CD8-positive, alpha-beta memory T cell (primary cell): Measurements from ENCODE around the gene PLPPR1. TPM values are rescaled to one million over a fixed set of nuclear protein-coding genes. Genes with fewer than 3 reads are reported as not detected.

Experiments
- CTCF ChIA-PET: fragments of 350-600 bp; sonication (Branson Sonifier 250); formaldehyde crosslinking; loops from one replicate; lab custom pipeline; 2021; ENCODE audit warnings: antibody characterized with exemption; lab: Charles Lee
- POLR2A ChIA-PET: fragments of 350-600 bp; sonication (Branson Sonifier 250); formaldehyde crosslinking; loops from one replicate; lab custom pipeline; 2021; ENCODE audit warnings: antibody characterized with exemption; lab: Charles Lee
- DNase-seq, 5 donors: peaks; one replicate each; pipeline versions ENCODE4 v3.0.0 to v3.0.0-alpha.2; 2020 to 2022; ENCODE audit warnings: mixed read lengths in 1 of 5
- H3K27ac ChIP-seq: one replicate; pipeline ENCODE4 v1.7.0; 2013; ENCODE audit warnings: low read depth, mild to moderate bottlenecking, low read length, moderate library complexity
- H3K27me3 ChIP-seq: 2 replicates; pipeline ENCODE4 v1.7.0; 2013; ENCODE audit warnings: low read length, mild to moderate bottlenecking; ENCODE audit not compliant: insufficient read depth, poor library complexity, severe bottlenecking
- H3K36me3 ChIP-seq: 2 replicates; pipeline ENCODE4 v1.7.0; 2013; ENCODE audit warnings: mild to moderate bottlenecking, low read length, moderate library complexity; ENCODE audit not compliant: insufficient read depth
- H3K4me1 ChIP-seq: 2 replicates; pipeline ENCODE4 v1.7.0; 2013; ENCODE audit warnings: mild to moderate bottlenecking, low read length, moderate library complexity; ENCODE audit not compliant: insufficient read depth
- H3K4me3 ChIP-seq: 2 replicates; pipeline ENCODE4 v1.7.0; 2013; ENCODE audit warnings: mild to moderate bottlenecking, low read length
- H3K9me3 ChIP-seq: 2 replicates; pipeline ENCODE4 v1.7.0; 2013; ENCODE audit warnings: mild to moderate bottlenecking, low read length
- H3K27ac Mint-ChIP-seq, 8 donors: one replicate each; pipeline ENCODE4 v1.8.0; 2020 to 2021; ENCODE audit warnings: mixed read lengths in 8 of 8, mild to moderate bottlenecking in 6 of 8, inconsistent platforms in 3 of 8, moderate library complexity in 3 of 8
- H3K27me3 Mint-ChIP-seq, 2 donors: one replicate each; pipeline ENCODE4 v1.8.0; 2020 to 2021; ENCODE audit warnings: mixed read lengths in 2 of 2, mild to moderate bottlenecking in 1 of 2, moderate library complexity in 1 of 2
- H3K36me3 Mint-ChIP-seq, 3 donors: one replicate each; pipeline ENCODE4 v1.8.0; 2020 to 2021; ENCODE audit warnings: mixed read lengths in 3 of 3, inconsistent platforms in 1 of 3, mild to moderate bottlenecking in 1 of 3
- H3K4me1 Mint-ChIP-seq, 3 donors: one replicate each; pipeline ENCODE4 v1.8.0; 2020 to 2021; ENCODE audit warnings: mixed read lengths in 3 of 3, inconsistent platforms in 1 of 3, mild to moderate bottlenecking in 1 of 3
- H3K4me3 Mint-ChIP-seq, 7 donors: one replicate each; pipeline ENCODE4 v1.8.0; 2020 to 2021; ENCODE audit warnings: mixed read lengths in 7 of 7, mild to moderate bottlenecking in 6 of 7, moderate library complexity in 4 of 7, inconsistent platforms in 2 of 7
- H3K9me3 Mint-ChIP-seq, 5 donors: one replicate each; pipeline ENCODE4 v1.8.0; 2020 to 2022; ENCODE audit warnings: mixed read lengths in 5 of 5, mild to moderate bottlenecking in 3 of 5, moderate library complexity in 2 of 5, inconsistent platforms in 1 of 5
- polyA plus RNA-seq: library from polyadenylated mRNA; unstranded; fragments of 300-500 nt; fragmentation: Illumina TruSeq; gene quantifications from one replicate; pipeline ENCODE4 v1.2.3, GENCODE V29; 2021
- total RNA-seq, 2 experiments: library from RNA; stranded (reverse); gene quantifications; one replicate each; pipeline ENCODE4 v1.2.3, GENCODE V29; 2021

Gene PLPPR1
- total RNA-seq (not detected), polyA plus RNA-seq (not detected)

- Histone ChIP-seq H3K36me3 (no peaks in the 10 kb centered on the region), H3K9me3 (no peaks in the 10 kb centered on the region), H3K27me3 (peaks cover 3% of the 10 kb centered on the region), H3K27ac (no peak within 1 kb of the TSS), H3K4me1 (no peaks in the 10 kb centered on the region), H3K4me3 (no peak within 1 kb of the TSS)
- CTCF ChIA-PET: no interaction called here
- Mint-ChIP-seq H3K4me1 (no peaks in the 10 kb centered on the region), H3K36me3 (no peaks in the 10 kb centered on the region), H3K4me3 (no peak within 1 kb of the TSS), H3K27me3 (peaks cover 25% of the 10 kb centered on the region in 2 donors), H3K27ac (no peak within 1 kb of the TSS), H3K9me3 (peaks cover 0 to 8% (median 6%) of the 10 kb centered on the region in 5 donors)
- POLR2A ChIA-PET: no interaction called here
- DNase-seq: no peak
Measured at GRCh38 chr9:101028346-101029314, at the start of gene PLPPR1. TSS of gene PLPPR1 (plus strand) at chr9:101028727.

DNA sequence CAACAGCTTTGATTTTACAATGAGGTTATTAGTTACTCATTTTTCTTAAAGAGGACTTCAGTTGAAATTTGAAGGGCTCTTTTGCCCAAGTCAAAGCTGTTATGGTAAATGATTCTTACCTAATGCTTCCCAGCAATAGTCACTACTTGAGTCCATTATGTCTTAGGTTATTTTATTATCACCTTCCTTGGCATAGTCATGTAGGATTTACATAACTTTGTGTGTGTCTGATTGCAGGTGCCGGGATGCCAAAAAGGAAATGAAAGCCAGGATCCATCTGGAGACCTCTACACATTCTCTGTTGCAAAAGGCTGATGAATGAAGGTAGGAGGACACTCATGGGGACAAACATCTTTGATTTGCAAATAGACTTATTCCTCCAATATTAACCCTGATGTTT is 38.8 kb upstream of the PLPPR1 start:
- no peak for DNase-seq
- Histone ChIP-seq H3K27ac (no peak overlapping the region), H3K27me3 (no peaks in the 10 kb centered on the region), H3K36me3 (no peaks in the 10 kb centered on the region), H3K4me3 (no peak overlapping the region), H3K4me1 (no peaks in the 10 kb centered on the region), H3K9me3 (no peaks in the 10 kb centered on the region)
- CTCF ChIA-PET: no interaction called here
- no peaks in the 10 kb centered on the region for H3K36me3 Mint-ChIP-seq
- H3K9me3 Mint-ChIP-seq: no peaks in the 10 kb centered on the region
- no peaks in the 10 kb centered on the region for H3K4me1 Mint-ChIP-seq
- H3K4me3 Mint-ChIP-seq: no peak overlapping the region
- no peaks in the 10 kb centered on the region for H3K27me3 Mint-ChIP-seq
- H3K27ac Mint-ChIP-seq: no peak overlapping the region
- POLR2A ChIA-PET: no interaction called here

GRCh38 chr9:100990605-100991381 is 37.7 kb upstream of the PLPPR1 start:
- H3K9me3 ChIP-seq: no peaks in the 10 kb centered on the region
- no peak overlapping the region for H3K4me3 Mint-ChIP-seq
- CTCF ChIA-PET: no interaction called here

DNA sequence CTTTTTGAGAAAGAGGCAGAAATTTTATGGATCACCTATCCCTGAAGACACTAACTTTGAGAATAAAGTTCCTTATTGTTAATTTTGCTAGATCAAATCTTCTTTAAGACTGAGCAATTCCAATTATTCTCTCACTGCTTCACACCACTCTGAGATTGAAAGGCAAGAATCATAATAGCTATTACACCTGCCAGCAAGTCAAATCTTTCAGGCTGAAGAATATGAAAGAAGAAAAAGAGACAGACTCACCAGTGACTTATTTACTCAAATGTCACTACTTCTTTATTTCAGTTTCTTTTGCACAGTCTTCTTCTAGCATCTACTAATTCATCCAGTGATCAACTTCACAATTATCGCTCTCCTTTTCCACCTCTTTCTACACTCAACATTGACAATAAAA is 35.9 kb upstream of the PLPPR1 start:
- H3K4me3 Mint-ChIP-seq: no peak overlapping the region
- no peak for DNase-seq
- Histone ChIP-seq H3K4me3 (no peak overlapping the region), H3K27me3 (no peaks in the 10 kb centered on the region), H3K36me3 (no peaks in the 10 kb centered on the region), H3K27ac (no peak overlapping the region), H3K4me1 (no peaks in the 10 kb centered on the region), H3K9me3 (no peaks in the 10 kb centered on the region)
- H3K27ac Mint-ChIP-seq: no peak overlapping the region
- CTCF ChIA-PET: no interaction called here
- H3K9me3 Mint-ChIP-seq: peaks cover 0 to 2% (median 0%) of the 10 kb centered on the region in 5 donors
- POLR2A ChIA-PET: no interaction called here
- no peaks in the 10 kb centered on the region for H3K4me1 Mint-ChIP-seq
- H3K27me3 Mint-ChIP-seq: no peaks in the 10 kb centered on the region
- no peaks in the 10 kb centered on the region for H3K36me3 Mint-ChIP-seq

More at GRCh38 chr9:100990605-100991381, 37.7 kb upstream of the PLPPR1 start:
- Mint-ChIP-seq H3K36me3 (no peaks in the 10 kb centered on the region), H3K27me3 (no peaks in the 10 kb centered on the region), H3K9me3 (no peaks in the 10 kb centered on the region), H3K4me1 (no peaks in the 10 kb centered on the region), H3K27ac (no peak overlapping the region)
- no peak for DNase-seq
- no peaks in the 10 kb centered on the region for H3K4me1 ChIP-seq
- H3K27ac ChIP-seq: no peak overlapping the region
- POLR2A ChIA-PET: no interaction called here
- H3K27me3 ChIP-seq: no peaks in the 10 kb centered on the region
- no peak overlapping the region for H3K4me3 ChIP-seq
- H3K36me3 ChIP-seq: no peaks in the 10 kb centered on the region

GRCh38 chr9:100999906-101000544 is 28.5 kb upstream of the PLPPR1 start:
- no peak for DNase-seq
- no peaks in the 10 kb centered on the region for H3K9me3 ChIP-seq
- H3K36me3 Mint-ChIP-seq: no peaks in the 10 kb centered on the region
- peaks cover 0 to 5% (median 0%) of the 10 kb centered on the region in 5 donors for H3K9me3 Mint-ChIP-seq
- no peak overlapping the region for H3K4me3 ChIP-seq
- H3K27ac ChIP-seq: no peak overlapping the region
- H3K27me3 ChIP-seq: no peaks in the 10 kb centered on the region
- CTCF ChIA-PET: no interaction called here
- no peak overlapping the region for H3K4me3 Mint-ChIP-seq
- POLR2A ChIA-PET: no interaction called here
- H3K4me1 ChIP-seq: no peaks in the 10 kb centered on the region
- H3K27me3 Mint-ChIP-seq: no peaks in the 10 kb centered on the region
- no peaks in the 10 kb centered on the region for H3K36me3 ChIP-seq
- no peak overlapping the region for H3K27ac Mint-ChIP-seq
- H3K4me1 Mint-ChIP-seq: no peaks in the 10 kb centered on the region

GRCh38 chr9:101005246-101005645 is 23.3 kb upstream of the PLPPR1 start:
- Histone ChIP-seq H3K4me3 (no peak overlapping the region), H3K9me3 (no peaks in the 10 kb centered on the region), H3K27me3 (no peaks in the 10 kb centered on the region), H3K27ac (no peak overlapping the region), H3K36me3 (no peaks in the 10 kb centered on the region), H3K4me1 (no peaks in the 10 kb centered on the region)
- Mint-ChIP-seq H3K4me1 (no peaks in the 10 kb centered on the region), H3K9me3 (peaks cover 0 to 8% (median 0%) of the 10 kb centered on the region in 5 donors), H3K27me3 (no peaks in the 10 kb centered on the region), H3K4me3 (no peak overlapping the region), H3K36me3 (no peaks in the 10 kb centered on the region), H3K27ac (no peak overlapping the region)
- ChIA-PET CTCF (no interaction called here), POLR2A (no interaction called here)
- no peak for DNase-seq

DNA sequence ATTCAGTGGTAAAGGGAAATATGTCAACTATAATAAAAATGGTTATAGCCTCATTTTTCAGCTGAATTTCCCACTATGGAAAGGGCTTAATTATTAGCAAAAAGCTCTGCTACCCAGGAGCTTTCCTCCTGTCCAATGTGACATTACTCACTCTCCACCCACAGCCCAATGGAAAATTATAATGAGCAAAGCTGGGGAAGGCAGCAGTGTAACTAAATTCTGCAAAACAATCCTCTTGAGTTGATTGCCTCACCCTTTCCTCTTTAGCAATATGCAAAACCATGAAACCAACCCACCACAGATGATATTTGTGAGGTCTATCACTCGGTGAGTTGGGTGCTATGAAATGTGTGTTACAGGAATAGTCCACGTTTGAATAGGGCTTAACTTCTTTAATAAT is 14.0 kb upstream of the PLPPR1 start:
- H3K4me1 ChIP-seq: no peaks in the 10 kb centered on the region
- ChIA-PET POLR2A (no interaction called here), CTCF (no interaction called here)
- no peaks in the 10 kb centered on the region for H3K9me3 ChIP-seq
- Mint-ChIP-seq H3K27me3 (no peaks in the 10 kb centered on the region), H3K9me3 (peaks cover 0 to 3% (median 0%) of the 10 kb centered on the region in 5 donors), H3K27ac (no peak overlapping the region), H3K4me1 (no peaks in the 10 kb centered on the region), H3K36me3 (no peaks in the 10 kb centered on the region), H3K4me3 (no peak overlapping the region)
- H3K36me3 ChIP-seq: no peaks in the 10 kb centered on the region
- H3K4me3 ChIP-seq: no peak overlapping the region
- no peak overlapping the region for H3K27ac ChIP-seq
- no peaks in the 10 kb centered on the region for H3K27me3 ChIP-seq
- DNase-seq: no peak

DNA sequence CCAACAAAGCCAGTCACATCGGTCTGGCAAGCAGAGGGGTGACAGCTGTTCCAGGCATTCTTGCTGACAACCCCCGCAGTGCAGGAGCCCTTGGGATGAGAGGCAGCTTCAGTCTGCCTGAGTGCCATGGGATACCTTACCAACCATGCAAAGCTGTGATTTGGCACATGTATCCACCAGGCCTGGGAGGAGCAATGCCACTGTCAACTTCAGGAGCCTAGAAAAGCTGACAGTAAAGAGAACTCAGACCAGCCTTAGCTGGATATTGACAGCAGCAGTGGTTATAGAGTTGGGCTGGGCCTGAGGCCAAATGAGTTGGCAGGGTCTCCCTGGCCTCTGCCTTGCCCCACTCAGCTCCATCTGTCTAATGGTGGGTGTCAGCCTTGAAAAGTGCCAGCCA is 10.1 kb upstream of the PLPPR1 start:
- H3K27ac ChIP-seq: no peak overlapping the region
- Mint-ChIP-seq H3K4me1 (no peaks in the 10 kb centered on the region), H3K9me3 (peaks cover 0 to 3% (median 0%) of the 10 kb centered on the region in 5 donors), H3K4me3 (no peak overlapping the region), H3K27ac (no peak overlapping the region), H3K27me3 (no peaks in the 10 kb centered on the region), H3K36me3 (no peaks in the 10 kb centered on the region)
- no peaks in the 10 kb centered on the region for H3K36me3 ChIP-seq
- no peaks in the 10 kb centered on the region for H3K27me3 ChIP-seq
- ChIA-PET POLR2A (no interaction called here), CTCF (no interaction called here)
- no peaks in the 10 kb centered on the region for H3K9me3 ChIP-seq
- H3K4me3 ChIP-seq: no peak overlapping the region
- H3K4me1 ChIP-seq: no peaks in the 10 kb centered on the region
- no peak for DNase-seq
